Small intestine (tissue), 7 donors: ENCODE data around the gene ENC1. TPM values are rescaled to one million over a fixed set of nuclear protein-coding genes. Genes with fewer than 3 reads are reported as not detected.

Experiments
- DNase-seq, 2 donors: peaks; one replicate each; pipeline versions ENCODE4 v3.0.0 to v3.0.0-alpha.2; 2013
- FAIRE-seq: peaks from 2 replicates; lab custom pipeline; 2012; peaks lifted over from hg19 to GRCh38; lab: Jason Lieb, UNC
- H3K27ac ChIP-seq, 3 donors: one replicate each; pipeline ENCODE4 v1.5.1; 2013; ENCODE audit warnings: low read length in 2 of 3, mild to moderate bottlenecking in 2 of 3, control low read depth in 1 of 3, inconsistent platforms in 1 of 3, low read depth in 1 of 3, moderate library complexity in 1 of 3
- H3K27me3 ChIP-seq, 3 donors: one replicate each; pipeline ENCODE4 v1.6.1; 2013; ENCODE audit warnings: low read length in 3 of 3, inconsistent platforms in 1 of 3; ENCODE audit not compliant: control insufficient read depth in 3 of 3, insufficient read depth in 3 of 3
- H3K36me3 ChIP-seq, 3 donors: one replicate each; pipeline ENCODE4 v1.6.1; 2013; ENCODE audit warnings: low read length in 3 of 3, inconsistent platforms in 1 of 3, low read depth in 1 of 3, mild to moderate bottlenecking in 1 of 3, moderate library complexity in 1 of 3; ENCODE audit not compliant: control insufficient read depth in 3 of 3, insufficient read depth in 2 of 3
- H3K4me1 ChIP-seq, 3 donors: one replicate each; pipeline ENCODE4 v1.6.1; 2013; ENCODE audit warnings: low read length in 2 of 3, inconsistent platforms in 1 of 3, low read depth in 1 of 3, mild to moderate bottlenecking in 1 of 3, moderate library complexity in 1 of 3; ENCODE audit not compliant: control insufficient read depth in 3 of 3, insufficient read depth in 2 of 3
- H3K4me3 ChIP-seq, 3 donors: one replicate each; pipeline ENCODE4 v1.5.1; 2013; ENCODE audit warnings: low read length in 3 of 3, control low read depth in 1 of 3, inconsistent platforms in 1 of 3, low read depth in 1 of 3, mild to moderate bottlenecking in 1 of 3, moderate library complexity in 1 of 3
- H3K9me3 ChIP-seq, 2 donors: one replicate each; pipeline ENCODE4 v1.6.1; 2013; ENCODE audit warnings: low read depth in 1 of 2, low read length in 1 of 2; ENCODE audit not compliant: control insufficient read depth in 2 of 2, insufficient read depth in 1 of 2
- WGBS, 3 donors: extraction: QIAGEN DNeasy Blood & Tissue Kit; methylation state at CpG; one replicate each; pipeline ENCODE4 v1.1.7; 2013; 5-methylcytosine and 5-hydroxymethylcytosine counted together
- polyA plus RNA-seq, 4 donors: library from polyadenylated mRNA; stranded (reverse) in 3 of 4; unstranded in 1 of 4; fragments of 200-250 nt in 3 of 4; fragments of 120-200 nt in 1 of 4; gene quantifications; one replicate each; pipeline versions ENCODE4 v1.2.1 to v1.2.3, GENCODE V29; 2013
- donor health status: healthy with polysubstance abuse.
- donor health status: control.
- donor health status: control.
- donor health status: Bipolar disorder and iron deficiency.
- donor health status: healthy.

The ENC1 gene
- polyA plus RNA-seq, 4 donors: 6.8 to 107 (median 16.9) TPM

- no peak for FAIRE-seq
- peaks cover 5 to 60% (median 18%) of the 10 kb centered on the region in 3 donors for H3K4me1 ChIP-seq
- WGBS, 3 donors: 43 to 67% (median 63%) methylated on average over 9 of the region's 9 CpGs
- no peaks in the 10 kb centered on the region for H3K9me3 ChIP-seq
- peak overlapping the region in 1 of 3 donors; percentile 30 for H3K27ac ChIP-seq
- no peaks in the 10 kb centered on the region for H3K27me3 ChIP-seq
- H3K4me3 ChIP-seq: no peak overlapping the region
- DNase-seq: no peak
- H3K36me3 ChIP-seq: peaks cover 0 to 51% (median 9%) of the 10 kb centered on the region in 3 donors
These were observed 6.8 kb downstream of the ENC1 start for GRCh38 chr5:74633695-74634094.

GRCh38 chr5:74632947-74633356 is 7.6 kb downstream of the ENC1 start:
- Histone ChIP-seq H3K4me3 (no peak overlapping the region), H3K27me3 (no peaks in the 10 kb centered on the region), H3K4me1 (peaks cover 5 to 66% (median 18%) of the 10 kb centered on the region in 3 donors), H3K27ac (peak overlapping the region; percentile 12 to 75 (median 60)), H3K36me3 (peaks cover 0 to 51% (median 9%) of the 10 kb centered on the region in 3 donors), H3K9me3 (no peaks in the 10 kb centered on the region)
- WGBS, 3 donors: 13 to 56% (median 43%) methylated on average over 4 of the region's 4 CpGs
- no peak for FAIRE-seq
- DNase-seq: peak; percentile 46 to 75

GRCh38 chr5:74631081-74631953 is 9.2 kb downstream of the ENC1 start:
- no peaks in the 10 kb centered on the region for H3K27me3 ChIP-seq
- H3K9me3 ChIP-seq: no peaks in the 10 kb centered on the region
- H3K27ac ChIP-seq: peak overlapping the region in 2 of 3 donors; percentile 69 to 75
- H3K36me3 ChIP-seq: peaks cover 0 to 50% (median 9%) of the 10 kb centered on the region in 3 donors
- FAIRE-seq (no peak), DNase-seq (peak in 1 of 2 donors; percentile 46)
- WGBS, 3 donors: 45 to 53% (median 49%) methylated on average over 11 of the region's 11 CpGs
- H3K4me3 ChIP-seq: no peak overlapping the region
- peaks cover 5 to 71% (median 13%) of the 10 kb centered on the region in 3 donors for H3K4me1 ChIP-seq

- Histone ChIP-seq H3K9me3 (no peaks in the 10 kb centered on the region), H3K36me3 (peaks cover 0 to 42% (median 9%) of the 10 kb centered on the region in 3 donors), H3K27ac (no peak overlapping the region), H3K4me3 (no peak overlapping the region), H3K27me3 (no peaks in the 10 kb centered on the region), H3K4me1 (peaks cover 3 to 70% (median 13%) of the 10 kb centered on the region in 3 donors)
- 74 to 79% (median 76%) methylated on average over 7 of the region's 7 CpGs for whole genome bisulfite sequencing, 3 donors
- DNase-seq (no peak), FAIRE-seq (no peak)
These were observed 10.0 kb downstream of the ENC1 start for GRCh38 chr5:74630453-74631066.

GRCh38 chr5:74629326-74629725 is 11.2 kb downstream of the ENC1 start:
- DNase-seq: no peak
- no peak for FAIRE-seq
- no peak overlapping the region for H3K27ac ChIP-seq
- WGBS, 3 donors: 74 to 79% (median 78%) methylated on average over 4 of the region's 4 CpGs
- H3K9me3 ChIP-seq: no peaks in the 10 kb centered on the region
- peaks cover 0 to 30% (median 3%) of the 10 kb centered on the region in 3 donors for H3K36me3 ChIP-seq
- no peak overlapping the region for H3K4me3 ChIP-seq
- no peaks in the 10 kb centered on the region for H3K27me3 ChIP-seq
- peaks cover 3 to 58% (median 13%) of the 10 kb centered on the region in 3 donors for H3K4me1 ChIP-seq

GRCh38 chr5:74628359-74628758 is 12.2 kb downstream of the ENC1 start:
- Histone ChIP-seq H3K9me3 (no peaks in the 10 kb centered on the region), H3K4me1 (peaks cover 2 to 53% (median 13%) of the 10 kb centered on the region in 3 donors), H3K27ac (peak overlapping the region in 1 of 3 donors; percentile 11), H3K4me3 (no peak overlapping the region), H3K27me3 (no peaks in the 10 kb centered on the region), H3K36me3 (peaks cover 0 to 22% (median 3%) of the 10 kb centered on the region in 3 donors)
- FAIRE-seq (no peak), DNase-seq (no peak)
- 54 to 70% (median 67%) methylated on average over 6 of the region's 6 CpGs for WGBS, 3 donors

- WGBS, 3 donors: 49 to 58% (median 57%) methylated on average over 4 of the region's 4 CpGs
These were observed 12.8 kb downstream of the ENC1 start for GRCh38 chr5:74627646-74628279.

More at GRCh38 chr5:74627646-74628279, 12.8 kb downstream of the ENC1 start:
- FAIRE-seq: no peak
- DNase-seq: no peak
- H3K4me3 ChIP-seq: no peak overlapping the region
- H3K36me3 ChIP-seq: peaks cover 0 to 20% (median 3%) of the 10 kb centered on the region in 3 donors
- H3K9me3 ChIP-seq: no peaks in the 10 kb centered on the region
- H3K27me3 ChIP-seq: no peaks in the 10 kb centered on the region
- H3K4me1 ChIP-seq: peaks cover 2 to 47% (median 11%) of the 10 kb centered on the region in 3 donors
- H3K27ac ChIP-seq: peak overlapping the region in 1 of 3 donors; percentile 27
